AG09319 (cell line): ENCODE data around the gene ZXDC.

ENCODE experiments used
- DNase-seq: peaks from one replicate; pipeline ENCODE4 v3.0.0-alpha.2; 2010; ENCODE audit warnings: low read depth; ENCODE audit errors: extremely low read depth
- TF ChIP-seq, protein P1 (sequence below): IDR thresholded peaks from 2 replicates; pipeline ENCODE4 v1.5.1; 2011; ENCODE audit warnings: low read depth, mild to moderate bottlenecking, inconsistent platforms, low read length, moderate library complexity

Gene ZXDC

GRCh38 chr3:126416943-126417342 is 58.7 kb downstream of the ZXDC start:
- DNase-seq: no peak
- TF ChIP-seq, protein P1, sequence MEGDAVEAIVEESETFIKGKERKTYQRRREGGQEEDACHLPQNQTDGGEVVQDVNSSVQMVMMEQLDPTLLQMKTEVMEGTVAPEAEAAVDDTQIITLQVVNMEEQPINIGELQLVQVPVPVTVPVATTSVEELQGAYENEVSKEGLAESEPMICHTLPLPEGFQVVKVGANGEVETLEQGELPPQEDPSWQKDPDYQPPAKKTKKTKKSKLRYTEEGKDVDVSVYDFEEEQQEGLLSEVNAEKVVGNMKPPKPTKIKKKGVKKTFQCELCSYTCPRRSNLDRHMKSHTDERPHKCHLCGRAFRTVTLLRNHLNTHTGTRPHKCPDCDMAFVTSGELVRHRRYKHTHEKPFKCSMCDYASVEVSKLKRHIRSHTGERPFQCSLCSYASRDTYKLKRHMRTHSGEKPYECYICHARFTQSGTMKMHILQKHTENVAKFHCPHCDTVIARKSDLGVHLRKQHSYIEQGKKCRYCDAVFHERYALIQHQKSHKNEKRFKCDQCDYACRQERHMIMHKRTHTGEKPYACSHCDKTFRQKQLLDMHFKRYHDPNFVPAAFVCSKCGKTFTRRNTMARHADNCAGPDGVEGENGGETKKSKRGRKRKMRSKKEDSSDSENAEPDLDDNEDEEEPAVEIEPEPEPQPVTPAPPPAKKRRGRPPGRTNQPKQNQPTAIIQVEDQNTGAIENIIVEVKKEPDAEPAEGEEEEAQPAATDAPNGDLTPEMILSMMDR: no peak

- TF ChIP-seq, protein P1: no peak
- no peak for DNase-seq
Measured at GRCh38 chr3:126415661-126416591, 59.8 kb downstream of the ZXDC start.

GRCh38 chr3:126414961-126415660 is 60.6 kb downstream of the ZXDC start:
- no peak for DNase-seq
- TF ChIP-seq, protein P1: no peak

DNA sequence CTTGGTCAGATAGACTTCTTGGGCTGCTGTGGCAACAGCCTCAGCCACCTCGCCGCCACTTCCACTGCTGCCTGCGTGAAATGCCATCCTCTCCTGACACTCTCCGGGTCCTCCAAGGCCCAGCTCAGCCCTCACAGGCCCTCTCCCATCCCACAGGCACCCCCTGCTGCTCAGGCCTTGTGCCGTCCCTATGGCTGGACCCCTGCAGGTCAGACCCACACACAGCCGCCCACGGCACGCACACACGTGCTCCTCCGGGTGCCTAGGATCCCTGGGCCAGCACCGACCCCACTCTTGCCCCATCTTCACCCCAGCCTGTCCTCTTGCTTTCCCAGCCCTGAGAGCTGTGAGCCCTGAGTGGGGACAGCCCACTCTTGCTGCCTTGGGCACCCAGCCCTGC is 61.3 kb downstream of the ZXDC start:
- TF ChIP-seq, protein P1: no peak
- no peak for DNase-seq

- TF ChIP-seq, protein P1: no peak
- DNase-seq: no peak
Measured at GRCh38 chr3:126413693-126414080, 62.0 kb downstream of the ZXDC start.

GRCh38 chr3:126412841-126413692 is 62.6 kb downstream of the ZXDC start:
- TF ChIP-seq, protein P1: no peak
- DNase-seq: no peak
